ENCODE measurements around the gene RWDD3.

DNA sequence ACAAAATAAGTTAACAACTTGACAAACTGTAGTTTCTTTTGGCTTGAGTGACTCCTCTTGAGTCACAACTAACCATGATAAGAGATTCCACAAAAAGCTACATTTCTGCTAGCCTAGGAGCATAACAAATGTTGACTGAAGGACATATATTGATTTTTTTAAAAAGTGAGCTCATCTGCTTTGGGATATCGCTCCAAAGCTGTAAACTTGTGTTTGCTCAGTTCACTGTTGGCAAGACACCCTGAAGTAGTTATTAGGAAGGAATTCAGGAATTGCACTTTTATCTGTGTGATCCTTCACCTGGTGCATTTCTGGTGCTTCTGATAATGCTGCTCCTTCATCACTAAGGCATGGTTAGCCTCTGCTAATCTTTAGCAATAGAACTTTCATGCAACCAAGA, 23.7 kb downstream of the RWDD3 start:
- TF ChIP-seq, protein P1, sequence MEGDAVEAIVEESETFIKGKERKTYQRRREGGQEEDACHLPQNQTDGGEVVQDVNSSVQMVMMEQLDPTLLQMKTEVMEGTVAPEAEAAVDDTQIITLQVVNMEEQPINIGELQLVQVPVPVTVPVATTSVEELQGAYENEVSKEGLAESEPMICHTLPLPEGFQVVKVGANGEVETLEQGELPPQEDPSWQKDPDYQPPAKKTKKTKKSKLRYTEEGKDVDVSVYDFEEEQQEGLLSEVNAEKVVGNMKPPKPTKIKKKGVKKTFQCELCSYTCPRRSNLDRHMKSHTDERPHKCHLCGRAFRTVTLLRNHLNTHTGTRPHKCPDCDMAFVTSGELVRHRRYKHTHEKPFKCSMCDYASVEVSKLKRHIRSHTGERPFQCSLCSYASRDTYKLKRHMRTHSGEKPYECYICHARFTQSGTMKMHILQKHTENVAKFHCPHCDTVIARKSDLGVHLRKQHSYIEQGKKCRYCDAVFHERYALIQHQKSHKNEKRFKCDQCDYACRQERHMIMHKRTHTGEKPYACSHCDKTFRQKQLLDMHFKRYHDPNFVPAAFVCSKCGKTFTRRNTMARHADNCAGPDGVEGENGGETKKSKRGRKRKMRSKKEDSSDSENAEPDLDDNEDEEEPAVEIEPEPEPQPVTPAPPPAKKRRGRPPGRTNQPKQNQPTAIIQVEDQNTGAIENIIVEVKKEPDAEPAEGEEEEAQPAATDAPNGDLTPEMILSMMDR (IDR thresholded peaks at IDR 0.05; ENCODE audit: low read depth, low read length, poor library complexity, severe bottlenecking): no peak
- TF ChIP-seq EZH2phosphoT487 (IDR thresholded peaks at IDR 0.05; ENCODE audit: borderline replicate concordance, low read length): no peak

Data from DOHH2 (cell line).